ENCODE data around the gene REPS1.

- no peak for TF ChIP-seq CTCF (IDR thresholded peaks at IDR 0.05)
- no peak for TF ChIP-seq EZH2 (IDR thresholded peaks at IDR 0.05; ENCODE audit: borderline replicate concordance, insufficient read depth, low read depth, low read length, poor library complexity, severe bottlenecking)
These were observed 41.6 kb upstream of the REPS1 start for GRCh38 chr6:139029470-139030227.
